Coronary artery (tissue), 2 donors: ENCODE results near the gene ALDH2.
"Not testable (repeated sequence)": the region's sequence is repeated elsewhere in the genome, so short reads cannot be mapped to it uniquely, and the experiment has no call there.

ENCODE experiments used
- DNase-seq: peaks from one replicate; pipeline ENCODE4 v3.0.0-alpha.2; 2017; ENCODE audit warnings: low spot score
- H3K27ac ChIP-seq, 2 donors: fragments of 200-600 bp; sonication (generic); one replicate each; pipeline ENCODE4 v1.5.1; 2016 to 2019
- H3K4me3 ChIP-seq: fragments of 200-600 bp; sonication (generic); 2 replicates; pipeline ENCODE4 v1.5.1; 2016; ENCODE audit warnings: mild to moderate bottlenecking, moderate library complexity
- TF ChIP-seq, protein P1 (sequence below): fragments of 200-600 bp; sonication (generic); IDR thresholded peaks from one replicate; pipeline ENCODE4 v1.5.1; 2019; ENCODE audit warnings: antibody characterized with exemption

Gene ALDH2

DNA sequence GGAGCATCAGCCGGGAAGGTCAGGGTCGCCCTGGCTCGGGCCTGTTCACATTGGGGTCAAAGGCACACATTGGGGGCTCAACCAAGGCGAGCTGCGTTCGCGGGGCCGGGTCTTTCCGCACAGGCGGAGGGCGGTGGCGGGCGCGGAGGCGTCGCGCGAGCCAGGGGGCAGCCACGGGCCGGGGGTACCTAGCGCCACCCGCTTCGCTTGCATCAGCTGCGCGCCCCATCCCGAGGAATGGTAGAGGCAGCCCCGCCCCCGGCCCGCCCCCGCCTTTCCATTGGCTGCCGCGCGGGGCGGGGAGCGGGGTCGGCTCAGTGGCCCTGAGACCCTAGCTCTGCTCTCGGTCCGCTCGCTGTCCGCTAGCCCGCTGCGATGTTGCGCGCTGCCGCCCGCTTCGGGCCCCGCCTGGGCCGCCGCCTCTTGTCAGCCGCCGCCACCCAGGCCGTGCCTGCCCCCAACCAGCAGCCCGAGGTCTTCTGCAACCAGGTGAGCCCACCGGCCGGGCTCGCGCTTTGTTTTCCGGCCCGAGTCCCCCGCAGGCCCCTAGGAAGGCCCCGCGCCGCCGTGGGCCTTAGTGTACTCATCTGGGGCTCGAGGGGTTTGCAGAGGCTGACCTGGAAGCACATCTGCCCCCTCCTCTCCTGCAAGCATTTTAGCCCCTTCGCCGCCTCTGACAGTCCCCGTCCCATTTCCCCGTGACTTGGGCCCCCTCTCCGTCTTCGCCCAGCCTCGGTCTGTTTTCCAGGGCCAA is at the start of gene ALDH2:
Gene ALDH2, plus strand, starts transcription at position 326 of the 754 bp plus-strand sequence. Its CDS starts 50 bp downstream, at position 376.
- Histone ChIP-seq H3K27ac (peak within 1 kb of the TSS; percentile 79 to 87), H3K4me3 (peak within 1 kb of the TSS; percentile 89)
- TF ChIP-seq, protein P1, sequence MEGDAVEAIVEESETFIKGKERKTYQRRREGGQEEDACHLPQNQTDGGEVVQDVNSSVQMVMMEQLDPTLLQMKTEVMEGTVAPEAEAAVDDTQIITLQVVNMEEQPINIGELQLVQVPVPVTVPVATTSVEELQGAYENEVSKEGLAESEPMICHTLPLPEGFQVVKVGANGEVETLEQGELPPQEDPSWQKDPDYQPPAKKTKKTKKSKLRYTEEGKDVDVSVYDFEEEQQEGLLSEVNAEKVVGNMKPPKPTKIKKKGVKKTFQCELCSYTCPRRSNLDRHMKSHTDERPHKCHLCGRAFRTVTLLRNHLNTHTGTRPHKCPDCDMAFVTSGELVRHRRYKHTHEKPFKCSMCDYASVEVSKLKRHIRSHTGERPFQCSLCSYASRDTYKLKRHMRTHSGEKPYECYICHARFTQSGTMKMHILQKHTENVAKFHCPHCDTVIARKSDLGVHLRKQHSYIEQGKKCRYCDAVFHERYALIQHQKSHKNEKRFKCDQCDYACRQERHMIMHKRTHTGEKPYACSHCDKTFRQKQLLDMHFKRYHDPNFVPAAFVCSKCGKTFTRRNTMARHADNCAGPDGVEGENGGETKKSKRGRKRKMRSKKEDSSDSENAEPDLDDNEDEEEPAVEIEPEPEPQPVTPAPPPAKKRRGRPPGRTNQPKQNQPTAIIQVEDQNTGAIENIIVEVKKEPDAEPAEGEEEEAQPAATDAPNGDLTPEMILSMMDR, result no peak
- peak; percentile 82 for DNase-seq

- not testable (repeated sequence) for DNase-seq
These were observed 47.4 kb upstream of the ALDH2 start for GRCh38 chr12:111719316-111719715.

DNA sequence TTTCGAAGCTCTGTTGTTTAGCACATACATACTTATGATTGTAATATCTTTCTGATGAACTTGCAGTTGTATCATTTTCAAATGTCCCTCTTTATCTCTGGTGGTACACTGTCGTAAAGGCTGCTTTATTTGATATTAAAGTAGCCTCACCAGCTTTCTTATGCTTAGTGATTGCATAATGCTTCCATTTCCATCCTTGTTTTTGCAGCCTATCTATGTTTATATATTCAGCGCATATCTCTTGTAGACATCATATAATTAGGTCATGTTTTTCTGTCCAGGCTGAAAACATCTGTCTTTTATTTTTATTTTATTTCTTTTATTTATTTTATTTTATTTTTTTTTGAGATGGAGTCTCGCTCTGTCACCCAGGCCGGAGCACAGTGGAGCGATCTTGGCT is 46.3 kb upstream of the ALDH2 start:
- H3K4me3 ChIP-seq, result no peak overlapping the region
- no peak overlapping the region for H3K27ac ChIP-seq
- DNase-seq, result no peak
- TF ChIP-seq, protein P1, result no peak

More at GRCh38 chr12:111719316-111719715, 47.4 kb upstream of the ALDH2 start:
- H3K4me3 ChIP-seq, H3K27ac ChIP-seq: not testable (repeated sequence)

GRCh38 chr12:111723646-111724360 is 42.9 kb upstream of the ALDH2 start:
- DNase-seq, H3K4me3 ChIP-seq, H3K27ac ChIP-seq: not testable (repeated sequence)

- H3K27ac ChIP-seq, result no peak overlapping the region
- DNase-seq, result no peak
- TF ChIP-seq, protein P1, result no peak
- no peak overlapping the region for H3K4me3 ChIP-seq
These were observed 37.9 kb upstream of the ALDH2 start for GRCh38 chr12:111728795-111729194.

GRCh38 chr12:111730420-111730819 is 36.3 kb upstream of the ALDH2 start:
- TF ChIP-seq, protein P1, result no peak
- Histone ChIP-seq H3K4me3 (no peak overlapping the region), H3K27ac (no peak overlapping the region)
- DNase-seq, result no peak

DNA sequence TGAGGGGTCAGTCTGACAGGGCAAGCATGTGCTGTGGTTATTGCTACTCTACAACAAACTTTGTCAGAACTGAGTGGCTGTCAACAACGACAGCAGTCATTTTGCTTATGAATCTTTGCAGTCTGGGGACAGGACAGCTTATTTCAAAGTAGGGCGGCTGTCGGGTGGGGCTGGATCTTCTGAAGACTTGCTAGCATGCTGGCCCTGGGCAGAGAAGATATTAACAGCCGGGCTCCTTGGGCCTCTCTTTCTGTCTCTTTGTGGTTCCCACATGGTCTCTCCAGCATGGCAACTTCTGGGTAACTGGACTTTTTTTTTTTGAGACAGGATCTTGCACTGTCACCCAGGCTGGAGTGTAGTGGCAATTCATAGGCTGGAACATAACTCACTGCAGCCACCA is 33.9 kb upstream of the ALDH2 start:
- no peak overlapping the region for H3K4me3 ChIP-seq
- no peak overlapping the region for H3K27ac ChIP-seq
- no peak for DNase-seq
- TF ChIP-seq, protein P1, result no peak

DNA sequence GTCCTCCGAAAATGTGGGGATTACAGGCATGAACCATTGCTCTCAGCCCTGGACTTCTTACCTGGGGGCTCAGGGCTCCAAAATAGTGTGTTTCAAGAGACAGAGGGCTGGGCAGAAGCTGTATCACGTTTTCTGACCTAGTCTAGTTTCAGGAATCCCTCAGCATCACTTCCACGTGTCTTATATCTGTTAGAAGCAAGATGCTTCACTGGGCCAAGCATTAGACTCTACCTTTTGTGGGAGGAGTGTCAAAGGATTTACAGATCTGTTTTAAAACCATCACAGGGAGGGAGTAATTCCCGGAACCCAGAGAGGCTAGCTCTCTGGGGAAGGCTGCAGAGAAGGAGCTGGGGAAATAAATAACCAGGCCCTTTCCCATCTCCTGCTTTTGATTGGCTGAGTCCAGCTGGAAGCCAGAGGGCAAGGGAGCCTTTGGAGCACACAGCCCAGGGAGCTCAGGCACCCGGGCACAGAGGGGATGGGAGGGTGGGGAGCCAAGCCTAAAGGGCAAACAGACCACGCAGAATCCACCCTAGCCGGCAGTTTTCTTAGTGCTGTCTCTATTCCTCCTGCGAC is 33.3 kb upstream of the ALDH2 start:
- DNase-seq, result no peak
- Histone ChIP-seq H3K27ac (no peak overlapping the region), H3K4me3 (no peak overlapping the region)
- TF ChIP-seq, protein P1, result no peak

- not testable (repeated sequence) for DNase-seq, H3K4me3 ChIP-seq, H3K27ac ChIP-seq
These were observed 27.2 kb upstream of the ALDH2 start for GRCh38 chr12:111739524-111739923.
